Breast epithelium (tissue), 3 donors: ENCODE results near the gene CCDC28B.

Experiments used
- POLR2AphosphoS5 ChIP-seq, 3 donors: sonication (generic); formaldehyde crosslinking; IDR thresholded peaks; one replicate each; pipeline ENCODE4 v1.6.1; 2017; ENCODE audit warnings: antibody characterized with exemption in 3 of 3
- TF ChIP-seq, protein P1 (sequence below), 3 donors: fragments of 450-650 bp; IDR thresholded peaks; one replicate each; pipeline ENCODE4 v1.5.1; 2016 to 2017; ENCODE audit warnings: antibody characterized with exemption in 3 of 3, mild to moderate bottlenecking in 3 of 3, moderate library complexity in 3 of 3

DNA sequence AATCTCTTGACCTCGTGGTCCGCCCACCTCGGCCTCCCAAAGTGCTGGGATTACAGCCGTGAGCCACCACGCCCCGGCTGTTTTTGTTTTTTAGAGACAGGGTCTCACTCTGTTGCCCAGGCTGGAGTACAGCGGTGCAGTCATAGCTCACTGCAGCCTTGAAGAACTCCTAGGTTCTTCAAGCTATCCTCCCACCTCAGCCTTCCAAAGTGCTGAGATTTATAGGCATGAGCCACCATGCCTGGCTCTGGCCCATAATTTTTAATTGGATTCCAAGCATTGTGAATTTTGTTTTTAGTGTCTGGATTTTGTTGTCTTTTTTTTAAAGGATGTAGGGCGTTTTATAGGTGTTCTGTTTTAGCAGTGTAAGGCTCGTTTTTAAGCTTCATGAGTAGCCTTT, 49.5 kb upstream of the CCDC28B start:
- TF ChIP-seq, protein P1, sequence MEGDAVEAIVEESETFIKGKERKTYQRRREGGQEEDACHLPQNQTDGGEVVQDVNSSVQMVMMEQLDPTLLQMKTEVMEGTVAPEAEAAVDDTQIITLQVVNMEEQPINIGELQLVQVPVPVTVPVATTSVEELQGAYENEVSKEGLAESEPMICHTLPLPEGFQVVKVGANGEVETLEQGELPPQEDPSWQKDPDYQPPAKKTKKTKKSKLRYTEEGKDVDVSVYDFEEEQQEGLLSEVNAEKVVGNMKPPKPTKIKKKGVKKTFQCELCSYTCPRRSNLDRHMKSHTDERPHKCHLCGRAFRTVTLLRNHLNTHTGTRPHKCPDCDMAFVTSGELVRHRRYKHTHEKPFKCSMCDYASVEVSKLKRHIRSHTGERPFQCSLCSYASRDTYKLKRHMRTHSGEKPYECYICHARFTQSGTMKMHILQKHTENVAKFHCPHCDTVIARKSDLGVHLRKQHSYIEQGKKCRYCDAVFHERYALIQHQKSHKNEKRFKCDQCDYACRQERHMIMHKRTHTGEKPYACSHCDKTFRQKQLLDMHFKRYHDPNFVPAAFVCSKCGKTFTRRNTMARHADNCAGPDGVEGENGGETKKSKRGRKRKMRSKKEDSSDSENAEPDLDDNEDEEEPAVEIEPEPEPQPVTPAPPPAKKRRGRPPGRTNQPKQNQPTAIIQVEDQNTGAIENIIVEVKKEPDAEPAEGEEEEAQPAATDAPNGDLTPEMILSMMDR (IDR thresholded peaks at IDR 0.05): no peak
- no peak for TF ChIP-seq POLR2AphosphoS5 (IDR thresholded peaks at IDR 0.05)
